ENCODE measurements around the gene ZNF397. TPM values are rescaled to one million over a fixed set of nuclear protein-coding genes. Genes with fewer than 3 reads are reported as not detected.

ZNF397 gene
- total RNA-seq, 1 donor, result 7.7 TPM

GRCh38 chr18:35303610-35304009 lies 62.8 kb downstream of the ZNF397 start:
- H3K27me3 ChIP-seq (ENCODE audit: insufficient read depth, low read length), result no peaks in the 10 kb centered on the region
- H3K9me3 ChIP-seq (ENCODE audit: low read depth, low read length), result peaks cover 80% of the 10 kb centered on the region

GRCh38 chr18:35306588-35307250 lies 65.9 kb downstream of the ZNF397 start:
- H3K9me3 ChIP-seq (ENCODE audit: low read depth, low read length), result peaks cover 93% of the 10 kb centered on the region
- no peaks in the 10 kb centered on the region for H3K4me1 ChIP-seq (ENCODE audit: insufficient read depth, low read length)
- no peaks in the 10 kb centered on the region for H3K27me3 ChIP-seq (ENCODE audit: insufficient read depth, low read length)
- H3K4me3 ChIP-seq (ENCODE audit: low read length), result no peak overlapping the region

More at GRCh38 chr18:35303610-35304009, 62.8 kb downstream of the ZNF397 start:
- Histone ChIP-seq H3K4me3 (ENCODE audit: low read length) (no peak overlapping the region), H3K4me1 (ENCODE audit: insufficient read depth, low read length) (no peaks in the 10 kb centered on the region)

Other genes starting within 250 kb of the ZNF397 start
- 87.4 TPM for gene MAPRE2, start 199.6 kb upstream of the ZNF397 start, total RNA-seq
- 6.1 TPM for gene ZSCAN30, start 49.2 kb downstream of the ZNF397 start, total RNA-seq
- 72.3 TPM for gene ZNF24, start 103.4 kb downstream of the ZNF397 start, total RNA-seq
- gene ZNF396, start 136.3 kb downstream of the ZNF397 start, total RNA-seq, result 0.52 TPM

Data from mononuclear cell (primary cell).